ENCODE data around the gene KLHL21. TPM values are rescaled to one million over a fixed set of nuclear protein-coding genes. Genes with fewer than 3 reads are reported as not detected.

KLHL21 gene
- total RNA-seq, 1 experiment from 2014 or later = 8.4 TPM

DNA sequence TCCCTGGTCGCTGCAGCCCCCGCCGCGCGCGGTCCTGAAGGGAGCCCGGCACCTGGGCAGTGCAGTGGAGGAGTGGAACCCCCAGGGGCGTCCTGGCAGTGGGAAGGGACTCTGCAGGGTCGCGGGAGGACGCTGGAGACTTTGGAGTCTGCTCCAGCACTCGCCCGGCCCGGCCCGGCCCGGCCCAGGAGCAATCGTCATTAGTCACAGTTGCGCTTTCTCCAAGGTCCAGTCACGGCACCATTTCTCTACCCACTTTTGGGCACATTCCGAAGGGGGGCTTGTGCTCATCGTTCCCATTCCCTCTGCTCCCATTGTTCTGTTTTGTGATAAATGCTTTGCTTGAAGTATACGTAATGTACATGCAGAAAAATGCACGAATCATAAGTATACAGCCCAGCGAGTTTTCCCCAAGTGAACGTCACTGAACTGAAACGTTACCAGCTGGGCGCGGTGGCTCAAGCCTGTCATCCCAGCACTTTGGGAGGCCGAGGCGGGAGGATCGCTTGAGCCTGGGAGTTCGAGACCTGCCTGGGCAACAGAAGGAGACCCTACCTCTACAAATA lies 23.0 kb upstream of the KLHL21 start:
- DNase-seq (ENCODE audit: low spot score) = no peak

GRCh38 chr1:6624710-6625583 lies 22.3 kb upstream of the KLHL21 start, which contains the start of gene THAP3:
THAP3 (plus strand) TSS chr1:6624868; CDS start chr1:6625219, 351 bp downstream.
- peak; percentile 27 for DNase-seq (ENCODE audit: low spot score)

GRCh38 chr1:6623269-6623965 lies 20.7 kb upstream of the KLHL21 start:
- DNase-seq (ENCODE audit: low spot score) = no peak

- no peak for DNase-seq (ENCODE audit: low spot score)
Observed at GRCh38 chr1:6622396-6623152, 19.9 kb upstream of the KLHL21 start.

- DNase-seq (ENCODE audit: low spot score) = no peak
Observed at GRCh38 chr1:6621429-6622391, 19.0 kb upstream of the KLHL21 start.

DNA sequence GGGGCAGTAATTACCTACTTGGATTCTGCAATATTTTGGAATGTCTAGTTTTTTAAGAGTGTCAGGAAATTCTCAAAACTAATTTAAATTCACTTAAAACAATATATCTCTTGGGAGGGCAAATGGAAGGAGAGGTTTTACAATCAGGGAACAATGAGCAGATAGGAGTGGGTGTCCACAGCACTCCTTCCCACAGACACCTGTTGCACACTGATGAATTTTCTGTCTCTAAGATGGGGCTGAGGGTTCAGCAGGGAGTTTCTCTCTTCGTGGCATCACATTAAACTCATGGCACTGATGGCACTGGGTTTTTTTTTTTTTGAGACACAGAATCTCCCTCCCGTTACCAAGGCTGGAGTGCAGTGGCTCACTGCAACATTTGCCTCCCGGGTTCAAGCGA lies 16.4 kb upstream of the KLHL21 start:
- no peak for DNase-seq (ENCODE audit: low spot score)

DNA sequence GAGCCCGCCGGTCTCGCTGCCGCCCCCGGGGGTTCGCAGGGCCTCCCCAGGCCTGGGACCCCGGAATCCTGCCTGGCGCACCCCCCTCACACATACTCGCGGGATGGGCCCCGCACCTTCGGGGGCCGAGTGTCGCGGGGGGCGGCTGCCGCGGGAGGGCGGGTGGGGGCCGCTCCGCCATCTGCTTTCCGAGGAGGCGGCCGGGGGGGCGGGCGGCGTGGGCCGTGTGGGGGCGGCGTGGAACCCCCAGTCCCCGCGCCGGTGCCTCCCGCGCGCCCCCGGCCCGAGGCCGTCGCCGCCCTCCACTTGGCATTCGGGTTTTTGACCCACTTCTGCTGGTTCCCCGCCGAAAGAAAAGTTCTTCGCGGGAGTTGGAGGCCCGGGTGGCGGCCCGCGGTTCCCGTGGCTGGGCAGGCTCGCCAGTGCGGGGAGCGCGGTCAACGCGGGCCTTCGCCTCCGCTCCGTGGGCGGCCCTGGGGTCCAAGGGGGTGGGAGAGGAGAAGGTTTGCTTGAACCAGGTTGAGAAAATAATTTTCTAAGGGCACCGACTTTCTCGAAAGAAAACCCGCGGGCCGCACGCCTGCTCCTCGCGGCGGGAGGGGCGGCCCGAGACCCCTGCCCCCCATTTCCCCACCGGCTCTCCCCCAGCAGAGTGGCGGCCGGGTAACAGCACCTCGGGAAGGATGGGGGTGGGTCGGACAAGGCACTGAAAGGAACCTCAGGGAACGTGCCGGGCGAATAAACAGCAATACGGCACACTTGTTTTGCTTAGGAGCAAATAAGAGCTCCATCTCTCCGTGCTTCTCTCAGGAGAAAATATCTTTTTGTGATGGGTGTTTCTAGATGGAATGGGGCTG lies 12.5 kb upstream of the KLHL21 start:
- DNase-seq (ENCODE audit: low spot score) = no peak

- DNase-seq (ENCODE audit: low spot score) = no peak
Observed at GRCh38 chr1:6614019-6614928, 11.6 kb upstream of the KLHL21 start.

DNA sequence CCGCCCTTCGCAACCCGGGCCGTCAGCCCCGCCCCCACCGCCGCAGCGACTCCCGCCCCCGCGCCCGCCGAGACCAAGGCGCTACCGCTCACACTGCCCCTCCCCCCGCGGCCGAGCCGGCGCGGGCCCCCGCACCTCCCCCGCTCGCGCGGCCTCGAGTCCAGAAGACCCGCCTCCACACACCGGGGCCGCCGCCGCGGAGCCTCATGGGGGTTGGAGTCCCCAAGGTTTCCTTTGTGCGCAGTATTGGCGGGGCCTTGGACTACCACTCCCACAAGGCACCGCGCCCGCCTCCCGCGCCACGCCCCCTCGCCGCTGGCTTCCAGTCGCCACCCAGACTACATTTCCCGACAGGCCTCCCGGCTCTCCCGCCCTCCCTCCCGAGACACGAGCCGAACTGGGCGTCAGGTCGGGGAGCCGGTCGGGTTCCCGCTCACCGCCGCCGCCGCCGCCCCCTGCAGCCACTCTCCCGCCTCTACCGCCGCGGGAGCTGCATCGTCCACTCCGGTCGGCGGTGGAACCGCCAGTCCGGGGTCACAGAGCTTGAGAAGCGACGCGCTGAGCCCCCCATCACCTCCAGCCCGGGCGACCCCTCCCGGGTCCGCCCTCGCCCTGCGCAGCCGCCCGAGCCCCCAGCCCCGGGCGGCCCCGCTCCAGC lies 10.8 kb upstream of the KLHL21 start, which contains the start of gene PHF13:
Gene PHF13 (plus strand): TSS at position 371 of the 658 bp plus-strand sequence. CDS start 336 bp downstream, outside the sequence.
- peak; percentile 92 for DNase-seq (ENCODE audit: low spot score)

GRCh38 chr1:6612641-6613360 lies 10.1 kb upstream of the KLHL21 start:
- DNase-seq (ENCODE audit: low spot score) = no peak

DNA sequence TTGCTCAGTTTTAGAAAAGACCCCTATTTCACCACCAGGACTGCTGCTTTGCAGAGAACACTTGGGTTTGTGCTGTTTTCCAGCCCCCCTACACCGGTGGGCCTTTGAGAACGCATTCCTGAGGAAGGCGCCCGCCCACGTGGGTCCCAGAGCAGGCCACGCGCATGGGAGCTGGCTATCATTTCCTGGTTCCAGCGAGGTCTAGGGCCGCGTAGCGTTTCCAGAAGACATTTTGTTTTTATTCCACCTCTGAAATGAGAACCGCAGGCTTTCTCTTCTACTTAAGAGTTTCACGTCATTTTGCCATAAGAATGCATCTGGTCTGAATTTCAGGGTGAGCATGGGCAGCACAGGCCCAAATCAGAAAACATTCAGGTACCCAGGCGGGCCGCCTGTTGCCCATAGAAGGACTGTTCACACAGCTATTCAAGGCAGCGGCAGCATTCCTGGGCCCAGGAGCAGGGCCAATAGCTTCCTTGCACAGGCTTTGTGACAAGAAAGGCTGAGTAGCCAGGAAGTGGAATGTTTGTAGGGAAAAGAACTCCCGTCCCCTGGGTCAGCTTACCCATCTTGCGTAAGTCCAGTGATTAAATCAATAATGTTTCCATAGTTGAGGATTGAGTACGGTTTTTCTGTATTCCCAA lies 1.4 kb upstream of the KLHL21 start:
- DNase-seq (ENCODE audit: low spot score) = no peak

DNA sequence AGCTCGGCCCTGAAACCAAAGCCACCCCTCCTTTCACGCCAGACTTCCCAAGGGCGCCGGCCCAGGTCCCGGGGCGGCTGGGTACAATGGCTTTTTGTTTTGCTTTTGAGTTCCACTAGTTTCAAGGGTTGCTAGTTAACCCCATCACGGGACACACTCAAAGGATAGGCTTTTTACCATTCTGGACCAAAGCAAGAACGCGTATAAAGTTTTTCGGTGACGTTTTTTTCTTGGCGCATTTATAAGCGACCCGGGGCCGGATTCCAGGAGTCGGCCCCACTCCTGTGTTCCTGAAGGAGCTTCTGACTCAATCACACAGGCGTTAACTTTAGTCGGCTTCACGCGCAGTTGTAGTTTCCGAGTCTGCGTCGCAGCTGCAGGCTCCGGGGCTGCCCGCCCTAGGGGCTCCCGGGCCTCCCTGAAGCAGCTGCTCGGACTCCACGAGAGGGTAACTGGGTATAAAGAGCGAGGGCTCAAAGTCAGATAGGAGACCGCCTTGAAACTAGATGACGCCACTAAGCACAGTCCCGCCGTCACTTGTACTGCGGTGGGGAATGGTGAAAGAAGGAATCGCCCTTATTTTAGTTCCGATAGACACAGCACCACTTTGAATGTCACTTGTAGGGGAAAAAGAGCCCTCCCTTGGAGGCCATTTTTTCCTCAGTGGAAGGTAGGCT lies 707 bp upstream of the KLHL21 start:
- DNase-seq (ENCODE audit: low spot score) = no peak

DNA sequence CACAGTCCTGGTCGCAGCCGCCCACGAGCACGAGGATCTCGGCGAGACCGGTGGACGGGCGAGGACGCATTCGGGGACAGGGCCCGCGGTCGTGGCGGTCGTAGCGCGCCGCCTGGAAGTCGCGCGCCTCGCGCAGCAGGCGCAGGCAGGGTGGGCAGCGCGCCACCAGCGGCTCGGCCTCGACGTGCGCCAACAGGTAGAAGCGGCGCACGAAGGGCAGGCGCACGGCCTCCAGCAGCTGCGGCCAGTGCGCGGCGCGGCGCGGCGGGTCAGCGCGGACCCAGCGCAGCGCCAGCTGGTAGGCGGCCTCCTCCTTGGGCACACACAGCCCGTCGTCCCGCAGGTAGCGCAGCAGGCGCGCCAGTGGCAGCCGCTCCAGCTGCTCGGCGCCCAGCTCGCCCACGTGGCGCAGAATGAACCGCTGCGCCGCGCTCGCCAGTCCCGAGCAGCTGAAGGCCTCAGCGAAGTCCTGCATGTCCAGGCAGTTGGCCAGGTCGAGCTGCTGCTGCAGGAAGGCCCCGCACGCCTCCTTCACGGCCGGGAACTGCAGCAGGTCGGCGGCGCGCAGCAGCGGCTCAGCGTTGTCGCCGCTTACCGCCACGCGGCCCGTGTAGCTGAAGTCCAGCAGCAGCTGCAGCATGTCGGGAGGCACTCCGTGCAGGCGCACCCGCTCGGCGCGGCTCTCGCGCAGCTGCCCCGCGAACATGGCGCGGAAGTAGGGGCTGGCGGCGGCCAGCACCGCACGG lies 573 bp downstream of the KLHL21 start:
- DNase-seq (ENCODE audit: low spot score) = no peak

GRCh38 chr1:6601049-6601922 lies 1.4 kb downstream of the KLHL21 start:
- peak; percentile 91 for DNase-seq (ENCODE audit: low spot score)

All from H4 (cell line).